ENCODE data around the gene ACTR1B. TPM values are rescaled to one million over a fixed set of nuclear protein-coding genes. Genes with fewer than 3 reads are reported as not detected.
"Not testable (repeated sequence)": the region's sequence is repeated elsewhere in the genome, so short reads cannot be mapped to it uniquely, and the experiment has no call there.

Gene ACTR1B
- 62.7 TPM for polyA plus RNA-seq (2013)

DNA sequence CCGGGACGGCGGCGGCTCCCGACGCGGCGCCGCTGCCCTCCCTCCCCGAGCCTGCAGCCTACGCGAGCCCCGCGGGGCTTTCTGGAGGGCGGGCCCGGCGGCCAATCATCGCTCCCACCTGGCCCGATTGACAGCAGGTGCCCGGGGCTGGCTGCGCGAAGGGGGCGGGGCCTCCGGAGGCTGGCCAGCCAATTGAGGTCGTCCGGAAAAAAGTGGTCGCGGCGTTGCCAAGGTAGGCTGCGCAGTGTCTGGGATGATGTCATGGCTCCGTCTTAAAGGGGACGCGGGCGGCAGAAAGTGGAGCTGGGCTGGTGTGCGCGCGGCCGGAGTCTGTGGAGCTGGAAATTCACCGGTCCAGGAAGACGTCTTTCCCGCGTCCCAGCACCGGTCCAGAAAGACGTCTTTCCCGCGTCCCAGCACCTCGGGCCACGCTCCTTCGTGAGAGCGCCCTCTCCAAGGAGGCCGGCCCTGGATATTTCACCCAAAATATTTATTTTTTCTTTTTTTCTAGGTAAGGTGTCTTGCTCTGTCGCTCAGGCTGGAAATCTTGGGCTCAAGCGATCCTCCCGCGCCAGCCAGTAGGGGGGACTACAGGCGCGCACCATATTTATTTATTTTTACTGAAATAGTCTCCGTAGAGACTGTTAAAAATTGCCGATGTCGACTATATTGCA is at the start of gene ACTR1B:
Gene ACTR1B, minus strand, starts transcription at position 83 of the 674 bp plus-strand sequence. CDS start 154 bp downstream, outside the sequence.
- 0% methylated on average over 50 of the region's 60 CpGs for WGBS (ENCODE audit: insufficient coverage)
- peaks cover 3 to 36% (median 32%) of the 10 kb centered on the region in 4 experiments for H3K4me1 ChIP-seq (ENCODE audit: control extremely low read depth in 1 of 4, control insufficient read depth in 4 of 4, insufficient read depth in 4 of 4, low read length in 3 of 4)
- ChIA-PET POLR2A (interaction anchor here (0.7 to 5.3 kb wide), 6 partner anchors 9 to 36 kb away, joined by 3 to 51 read pairs (median 6); partner anchors contain the start of gene COX5B), CTCF (interaction anchor here (0.7 to 8.8 kb wide), 13 partner anchors 9 to 79 kb away, joined by 3 to 111 read pairs (median 4); partner anchors contain the start of gene COX5B)
- H3K27ac ChIP-seq (ENCODE audit: insufficient read depth in 1 of 2, low read depth in 1 of 2, low read length in 2 of 2, poor library complexity in 1 of 2, severe bottlenecking in 2 of 2): peak within 1 kb of the TSS; percentile 91 to 98
- no peaks in the 10 kb centered on the region for H3K27me3 ChIP-seq (replicated peaks in 2 of 5; ENCODE audit: control insufficient read depth in 4 of 5, insufficient read depth in 5 of 5, low read length in 4 of 5)
- H3K4me3 ChIP-seq (ENCODE audit: control insufficient read depth in 1 of 7, extremely low read depth in 1 of 7, insufficient read depth in 4 of 7, low read depth in 2 of 7, low read length in 6 of 7): peak within 1 kb of the TSS; percentile 72 to 95 (median 77)
- no peaks in the 10 kb centered on the region for H3K9me3 ChIP-seq (ENCODE audit: control extremely low read depth in 1 of 5, control insufficient read depth in 4 of 5, insufficient read depth in 2 of 5, low read depth in 1 of 5, low read length in 4 of 5)
- peaks cover 0 to 13% (median 8%) of the 10 kb centered on the region in 4 experiments for H3K36me3 ChIP-seq (ENCODE audit: control insufficient read depth in 4 of 4, insufficient read depth in 4 of 4, low read length in 3 of 4)
- peak; percentile 98 to 99 (median 99) for DNase-seq

DNA sequence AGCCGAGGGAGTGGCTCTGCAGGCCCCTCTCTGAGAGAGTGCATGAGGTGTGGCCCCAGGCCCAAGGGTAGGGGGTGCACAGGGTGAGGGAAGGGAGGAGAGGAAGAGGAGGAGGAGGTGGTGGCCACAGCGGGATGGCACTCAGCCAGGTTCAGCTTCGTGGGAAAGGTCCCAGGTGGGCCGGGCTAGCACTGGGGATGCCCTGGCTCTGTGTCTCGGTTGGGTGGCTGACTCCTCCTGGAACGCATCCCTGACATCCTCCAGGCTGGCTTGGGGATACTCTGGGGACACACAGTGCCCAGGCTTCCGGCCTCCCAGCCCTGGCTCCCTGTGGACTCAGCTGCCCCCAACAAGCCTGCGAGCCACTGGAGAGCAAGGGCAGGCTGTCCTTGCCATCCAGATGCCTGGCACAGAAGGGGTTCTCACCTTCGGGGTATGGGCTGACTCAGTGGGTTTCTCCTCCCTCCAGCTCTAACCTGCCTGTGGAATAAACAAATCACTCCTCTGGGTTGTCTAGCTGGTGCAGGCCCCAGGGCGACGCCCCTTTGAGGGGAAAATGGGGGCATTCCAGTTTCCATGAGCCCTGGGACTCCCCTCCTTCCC is 49.0 kb upstream of the ACTR1B start:
- CTCF ChIA-PET: interaction anchor here (1.2 to 11.6 kb wide), 6 partner anchors 14 to 672 kb away, joined by 4 to 131 read pairs (median 6); partner anchors contain the start of gene COX5B
- Histone ChIP-seq H3K9me3 (ENCODE audit: control extremely low read depth in 1 of 5, control insufficient read depth in 4 of 5, insufficient read depth in 2 of 5, low read depth in 1 of 5, low read length in 4 of 5) (no peaks in the 10 kb centered on the region), H3K4me3 (ENCODE audit: control insufficient read depth in 1 of 7, extremely low read depth in 1 of 7, insufficient read depth in 4 of 7, low read depth in 2 of 7, low read length in 6 of 7) (no peak overlapping the region), H3K27me3 (replicated peaks in 2 of 5; ENCODE audit: control insufficient read depth in 4 of 5, insufficient read depth in 5 of 5, low read length in 4 of 5) (no peaks in the 10 kb centered on the region), H3K27ac (ENCODE audit: insufficient read depth in 1 of 2, low read depth in 1 of 2, low read length in 2 of 2, poor library complexity in 1 of 2, severe bottlenecking in 2 of 2) (peak overlapping the region in 1 of 2 experiments; percentile 68), H3K36me3 (ENCODE audit: control insufficient read depth in 4 of 4, insufficient read depth in 4 of 4, low read length in 3 of 4) (no peaks in the 10 kb centered on the region), H3K4me1 (ENCODE audit: control extremely low read depth in 1 of 4, control insufficient read depth in 4 of 4, insufficient read depth in 4 of 4, low read length in 3 of 4) (peaks cover 2 to 40% (median 37%) of the 10 kb centered on the region in 4 experiments)
- POLR2A ChIA-PET: no interaction called here
- no peak for DNase-seq
- WGBS (ENCODE audit: insufficient coverage): 82% methylated on average over 8 of the region's 11 CpGs

DNA sequence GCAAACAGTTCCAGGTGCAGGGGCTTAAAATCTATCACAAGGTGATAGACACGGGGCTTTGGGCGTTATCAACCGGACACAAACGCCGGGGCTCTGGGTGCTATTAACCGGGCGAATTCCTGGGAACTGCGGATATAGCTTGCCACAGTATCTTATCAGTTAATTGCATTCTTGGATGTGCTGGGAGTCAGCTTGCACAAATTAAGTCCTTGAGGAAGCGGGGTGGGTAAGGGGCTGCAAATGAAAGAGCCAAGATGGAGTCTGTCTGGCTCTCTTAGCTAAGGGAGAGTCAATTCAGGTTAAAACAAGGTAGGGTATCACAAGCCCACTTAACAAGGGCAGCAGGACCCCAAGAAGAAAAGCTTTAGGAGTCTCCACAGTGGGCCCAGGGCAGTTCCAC is 48.3 kb upstream of the ACTR1B start:
- H3K27me3 ChIP-seq (replicated peaks in 2 of 5; ENCODE audit: control insufficient read depth in 4 of 5, insufficient read depth in 5 of 5, low read length in 4 of 5); H3K4me3 ChIP-seq (ENCODE audit: control insufficient read depth in 1 of 7, extremely low read depth in 1 of 7, insufficient read depth in 4 of 7, low read depth in 2 of 7, low read length in 6 of 7); POLR2A ChIA-PET; H3K27ac ChIP-seq (ENCODE audit: insufficient read depth in 1 of 2, low read depth in 1 of 2, low read length in 2 of 2, poor library complexity in 1 of 2, severe bottlenecking in 2 of 2); H3K36me3 ChIP-seq (ENCODE audit: control insufficient read depth in 4 of 4, insufficient read depth in 4 of 4, low read length in 3 of 4); DNase-seq; H3K9me3 ChIP-seq (ENCODE audit: control extremely low read depth in 1 of 5, control insufficient read depth in 4 of 5, insufficient read depth in 2 of 5, low read depth in 1 of 5, low read length in 4 of 5): not testable (repeated sequence)
- 98% methylated on average over 8 of the region's 9 CpGs for WGBS (ENCODE audit: insufficient coverage)
- CTCF ChIA-PET: interaction anchor here (1.2 to 11.6 kb wide), 4 partner anchors 13 to 673 kb away, joined by 4 to 131 read pairs (median 58); no protein-coding TSS in a partner anchor
- H3K4me1 ChIP-seq (ENCODE audit: control extremely low read depth in 1 of 4, control insufficient read depth in 4 of 4, insufficient read depth in 4 of 4, low read length in 3 of 4): peaks cover 2 to 34% (median 32%) of the 10 kb centered on the region in 4 experiments

DNA sequence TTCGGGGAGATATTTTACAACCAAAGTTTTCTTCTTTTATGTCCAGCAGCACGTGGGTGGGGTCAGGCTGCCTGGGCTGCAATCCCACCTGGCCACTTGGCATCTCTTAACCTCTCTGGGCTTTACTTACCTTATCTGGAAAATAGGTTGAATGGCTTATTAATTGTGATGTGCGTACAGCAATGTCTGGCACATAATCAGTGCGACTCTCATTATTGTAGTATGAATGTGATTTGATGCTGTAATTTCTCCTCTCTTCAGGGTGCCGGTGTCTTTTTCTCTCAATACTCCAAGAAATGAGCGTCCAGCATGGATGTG is 47.5 kb upstream of the ACTR1B start:
- 94% methylated on average over 4 of the region's 6 CpGs for WGBS (ENCODE audit: insufficient coverage)
- Histone ChIP-seq H3K4me1 (ENCODE audit: control extremely low read depth in 1 of 4, control insufficient read depth in 4 of 4, insufficient read depth in 4 of 4, low read length in 3 of 4) (peaks cover 2 to 32% (median 28%) of the 10 kb centered on the region in 4 experiments), H3K27me3 (replicated peaks in 2 of 5; ENCODE audit: control insufficient read depth in 4 of 5, insufficient read depth in 5 of 5, low read length in 4 of 5) (no peaks in the 10 kb centered on the region), H3K4me3 (ENCODE audit: control insufficient read depth in 1 of 7, extremely low read depth in 1 of 7, insufficient read depth in 4 of 7, low read depth in 2 of 7, low read length in 6 of 7) (no peak overlapping the region), H3K9me3 (ENCODE audit: control extremely low read depth in 1 of 5, control insufficient read depth in 4 of 5, insufficient read depth in 2 of 5, low read depth in 1 of 5, low read length in 4 of 5) (no peaks in the 10 kb centered on the region), H3K27ac (ENCODE audit: insufficient read depth in 1 of 2, low read depth in 1 of 2, low read length in 2 of 2, poor library complexity in 1 of 2, severe bottlenecking in 2 of 2) (no peak overlapping the region), H3K36me3 (ENCODE audit: control insufficient read depth in 4 of 4, insufficient read depth in 4 of 4, low read length in 3 of 4) (no peaks in the 10 kb centered on the region)
- POLR2A ChIA-PET: no interaction called here
- DNase-seq: no peak
- CTCF ChIA-PET: interaction anchor here (1.3 to 11.6 kb wide), 4 partner anchors 12 to 675 kb away, joined by 3 to 131 read pairs (median 56); no protein-coding TSS in a partner anchor

- Histone ChIP-seq H3K27ac (ENCODE audit: insufficient read depth in 1 of 2, low read depth in 1 of 2, low read length in 2 of 2, poor library complexity in 1 of 2, severe bottlenecking in 2 of 2) (no peak overlapping the region), H3K4me1 (ENCODE audit: control extremely low read depth in 1 of 4, control insufficient read depth in 4 of 4, insufficient read depth in 4 of 4, low read length in 3 of 4) (peaks cover 0 to 20% (median 19%) of the 10 kb centered on the region in 4 experiments), H3K27me3 (replicated peaks in 2 of 5; ENCODE audit: control insufficient read depth in 4 of 5, insufficient read depth in 5 of 5, low read length in 4 of 5) (no peaks in the 10 kb centered on the region), H3K4me3 (ENCODE audit: control insufficient read depth in 1 of 7, extremely low read depth in 1 of 7, insufficient read depth in 4 of 7, low read depth in 2 of 7, low read length in 6 of 7) (no peak overlapping the region), H3K9me3 (ENCODE audit: control extremely low read depth in 1 of 5, control insufficient read depth in 4 of 5, insufficient read depth in 2 of 5, low read depth in 1 of 5, low read length in 4 of 5) (no peaks in the 10 kb centered on the region), H3K36me3 (ENCODE audit: control insufficient read depth in 4 of 4, insufficient read depth in 4 of 4, low read length in 3 of 4) (no peaks in the 10 kb centered on the region)
- WGBS (ENCODE audit: insufficient coverage): 100% methylated on average over 2 of the region's 8 CpGs
- ChIA-PET CTCF (interaction anchor here (0.8 to 11.6 kb wide), 15 partner anchors 10 to 118 kb away, joined by 3 to 131 read pairs (median 5); partner anchors contain the start of genes ACTR1B and ANKRD36B), POLR2A (interaction anchor here (1.1 to 1.5 kb wide), 2 partner anchors 17 to 32 kb away, joined by 3 read pairs; no protein-coding TSS in a partner anchor)
- DNase-seq: no peak
Measured at GRCh38 chr2:97708608-97709007, 44.8 kb upstream of the ACTR1B start.

DNA sequence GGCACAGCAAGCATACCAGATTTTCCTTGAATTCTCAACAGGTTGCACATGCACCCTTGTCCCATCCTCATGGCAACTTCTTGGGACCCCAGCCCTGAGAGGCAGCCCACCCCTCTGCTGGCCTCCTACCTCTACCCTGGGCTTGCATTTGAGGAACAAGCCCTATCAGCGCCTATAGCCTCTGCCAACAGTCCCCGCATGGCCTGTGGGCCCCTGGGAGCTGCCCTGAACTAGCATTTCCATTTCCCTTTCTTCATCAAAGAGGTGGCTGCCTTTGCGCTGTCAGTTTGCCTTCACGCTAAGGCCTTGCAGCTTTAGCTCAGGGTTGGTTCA is 44.2 kb upstream of the ACTR1B start:
- no peak for DNase-seq
- 78% methylated on average over 3 of the region's 4 CpGs for WGBS (ENCODE audit: insufficient coverage)
- CTCF ChIA-PET: interaction anchor here (0.8 to 11.6 kb wide), 12 partner anchors 9 to 118 kb away, joined by 3 to 131 read pairs (median 5); partner anchors contain the start of genes ACTR1B and ANKRD36B

More for the DNA sequence above, 44.2 kb upstream of the ACTR1B start:
- Histone ChIP-seq H3K36me3 (ENCODE audit: control insufficient read depth in 4 of 4, insufficient read depth in 4 of 4, low read length in 3 of 4) (no peaks in the 10 kb centered on the region), H3K27me3 (replicated peaks in 2 of 5; ENCODE audit: control insufficient read depth in 4 of 5, insufficient read depth in 5 of 5, low read length in 4 of 5) (no peaks in the 10 kb centered on the region), H3K9me3 (ENCODE audit: control extremely low read depth in 1 of 5, control insufficient read depth in 4 of 5, insufficient read depth in 2 of 5, low read depth in 1 of 5, low read length in 4 of 5) (no peaks in the 10 kb centered on the region), H3K4me3 (ENCODE audit: control insufficient read depth in 1 of 7, extremely low read depth in 1 of 7, insufficient read depth in 4 of 7, low read depth in 2 of 7, low read length in 6 of 7) (no peak overlapping the region), H3K27ac (ENCODE audit: insufficient read depth in 1 of 2, low read depth in 1 of 2, low read length in 2 of 2, poor library complexity in 1 of 2, severe bottlenecking in 2 of 2) (no peak overlapping the region), H3K4me1 (ENCODE audit: control extremely low read depth in 1 of 4, control insufficient read depth in 4 of 4, insufficient read depth in 4 of 4, low read length in 3 of 4) (peaks cover 0 to 14% (median 13%) of the 10 kb centered on the region in 4 experiments)
- POLR2A ChIA-PET: interaction anchor here (1.1 to 1.5 kb wide), 2 partner anchors 17 to 32 kb away, joined by 3 read pairs; no protein-coding TSS in a partner anchor
